NB4 (cell line): Measurements from ENCODE around the gene AP2A2.

Experiments
- MYC ChIP-seq: IDR thresholded peaks from 2 replicates; pipeline ENCODE4 v1.6.1; 2011; ENCODE audit warnings: low read depth, low read length
- POLR2A ChIP-seq: IDR thresholded peaks from 2 replicates; pipeline ENCODE4 v1.6.1; 2011; ENCODE audit warnings: mild to moderate bottlenecking; ENCODE audit not compliant: insufficient read length; ENCODE audit errors: extremely low read depth
- TF ChIP-seq, protein P1 (sequence below): IDR thresholded peaks from one replicate; pipeline ENCODE4 v1.5.1; 2012; ENCODE audit warnings: low read depth, low read length

DNA sequence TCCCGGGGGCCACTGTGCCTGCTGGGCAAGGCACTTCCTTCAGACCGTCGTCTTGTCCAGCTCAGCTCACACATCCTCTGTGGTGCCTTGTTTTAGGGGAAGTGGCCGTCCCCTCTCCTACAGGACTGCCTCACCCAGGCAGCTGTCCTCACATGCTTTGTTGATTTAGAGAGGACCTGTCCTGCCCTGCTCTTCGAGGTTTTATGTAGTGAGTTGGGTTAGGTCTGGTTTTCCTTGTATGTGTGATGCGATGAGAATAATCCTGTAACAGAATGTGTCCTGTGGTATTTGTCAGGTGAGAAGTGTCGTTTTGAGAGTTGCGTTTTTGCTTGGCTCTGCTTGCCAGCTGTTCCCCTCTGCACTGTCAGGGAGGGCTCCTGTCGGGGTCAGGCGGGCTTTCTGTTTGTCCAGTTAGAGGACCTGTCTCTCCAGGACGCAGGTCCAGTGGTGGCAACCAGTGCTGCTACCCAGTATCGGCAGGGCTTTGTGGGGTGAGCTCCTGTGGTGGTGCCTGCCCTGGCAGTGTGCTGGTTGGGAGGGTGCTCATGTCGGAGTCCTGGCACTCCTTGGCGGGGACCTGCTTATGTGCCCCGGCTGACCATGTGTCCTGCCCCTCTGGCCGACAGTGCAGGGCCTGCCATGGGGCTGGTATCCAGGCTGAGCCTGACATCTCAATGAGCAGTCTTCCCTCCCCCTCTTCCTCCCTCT, 69.5 kb downstream of the AP2A2 start:
- TF ChIP-seq, protein P1, sequence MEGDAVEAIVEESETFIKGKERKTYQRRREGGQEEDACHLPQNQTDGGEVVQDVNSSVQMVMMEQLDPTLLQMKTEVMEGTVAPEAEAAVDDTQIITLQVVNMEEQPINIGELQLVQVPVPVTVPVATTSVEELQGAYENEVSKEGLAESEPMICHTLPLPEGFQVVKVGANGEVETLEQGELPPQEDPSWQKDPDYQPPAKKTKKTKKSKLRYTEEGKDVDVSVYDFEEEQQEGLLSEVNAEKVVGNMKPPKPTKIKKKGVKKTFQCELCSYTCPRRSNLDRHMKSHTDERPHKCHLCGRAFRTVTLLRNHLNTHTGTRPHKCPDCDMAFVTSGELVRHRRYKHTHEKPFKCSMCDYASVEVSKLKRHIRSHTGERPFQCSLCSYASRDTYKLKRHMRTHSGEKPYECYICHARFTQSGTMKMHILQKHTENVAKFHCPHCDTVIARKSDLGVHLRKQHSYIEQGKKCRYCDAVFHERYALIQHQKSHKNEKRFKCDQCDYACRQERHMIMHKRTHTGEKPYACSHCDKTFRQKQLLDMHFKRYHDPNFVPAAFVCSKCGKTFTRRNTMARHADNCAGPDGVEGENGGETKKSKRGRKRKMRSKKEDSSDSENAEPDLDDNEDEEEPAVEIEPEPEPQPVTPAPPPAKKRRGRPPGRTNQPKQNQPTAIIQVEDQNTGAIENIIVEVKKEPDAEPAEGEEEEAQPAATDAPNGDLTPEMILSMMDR: no peak
- no peak for TF ChIP-seq POLR2A
- no peak for TF ChIP-seq MYC
